HG03575 (cell line): ENCODE results near the gene DIP2C.
"Not testable (repeated sequence)": the region's sequence is repeated elsewhere in the genome, so short reads cannot be mapped to it uniquely, and the experiment has no call there.

Source experiments
- ATAC-seq: cut with Tn5 transposase; IDR thresholded peaks from one replicate; pipeline ENCODE4 v1.9.1; 2021; ENCODE audit not compliant: unreplicated experiment, insufficient number of reproducible peaks, low FRiP score; ENCODE audit errors: extremely low read depth

Gene DIP2C

DNA sequence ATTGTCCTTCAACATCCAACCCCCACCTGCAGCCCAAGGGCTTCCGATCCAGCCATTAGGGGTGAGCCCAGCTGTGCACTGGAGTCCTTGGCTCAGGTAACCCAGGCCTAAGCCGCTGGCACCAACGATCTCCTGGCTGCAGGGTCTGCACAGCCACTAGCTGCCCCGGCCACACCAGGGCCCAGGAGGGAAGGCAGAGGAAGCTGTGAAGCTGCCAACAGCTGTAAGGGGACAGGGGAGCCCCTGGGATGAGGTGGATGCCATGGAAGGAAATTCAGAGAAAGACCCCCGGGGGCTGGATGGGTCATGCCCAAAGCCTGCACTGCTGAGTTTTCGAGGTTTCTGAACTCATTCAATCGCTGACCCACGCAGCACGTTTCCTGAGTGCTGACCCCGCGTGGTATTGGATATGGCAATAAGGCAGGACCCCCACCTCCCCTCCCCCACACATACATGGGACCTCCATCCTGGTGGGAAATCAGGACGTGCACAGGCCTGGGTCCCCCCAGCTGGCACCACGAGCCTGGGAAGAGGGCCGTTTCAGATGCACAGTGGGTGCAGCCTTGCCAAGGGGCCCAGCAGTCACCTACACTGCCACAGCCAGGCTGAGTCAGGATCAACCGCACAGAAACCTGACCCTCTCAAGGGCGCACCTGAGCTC is 170.3 kb downstream of the DIP2C start:
- ATAC-seq = no peak

DNA sequence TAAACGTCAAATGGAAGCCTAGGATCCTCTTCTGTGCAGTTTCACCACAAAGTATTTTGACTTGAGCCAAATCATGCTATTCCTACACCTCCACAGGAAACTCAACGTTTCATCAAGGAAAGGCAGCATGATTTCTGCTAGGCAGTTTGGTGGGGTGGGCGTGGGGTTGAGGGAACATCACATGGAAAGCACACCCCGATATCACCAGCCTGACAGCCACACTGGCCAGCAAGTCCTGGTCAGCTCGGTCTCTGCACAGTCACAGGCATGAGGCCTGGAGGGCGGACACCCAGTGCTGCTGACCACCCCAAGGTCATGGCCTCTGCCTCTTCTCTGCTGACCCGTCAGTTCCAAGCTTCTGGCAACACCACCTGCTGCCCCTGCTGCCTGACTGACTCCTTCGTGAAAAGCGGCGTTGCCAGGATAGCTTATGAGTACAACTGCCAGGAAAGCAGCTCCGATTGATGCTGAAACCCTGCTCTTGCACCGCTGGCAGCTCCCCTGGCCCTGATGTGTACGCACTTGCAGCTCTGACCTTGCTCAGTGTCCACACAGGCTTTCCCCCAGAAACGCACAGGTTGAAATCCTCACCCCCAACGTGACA is 171.5 kb downstream of the DIP2C start:
- ATAC-seq = no peak

DNA sequence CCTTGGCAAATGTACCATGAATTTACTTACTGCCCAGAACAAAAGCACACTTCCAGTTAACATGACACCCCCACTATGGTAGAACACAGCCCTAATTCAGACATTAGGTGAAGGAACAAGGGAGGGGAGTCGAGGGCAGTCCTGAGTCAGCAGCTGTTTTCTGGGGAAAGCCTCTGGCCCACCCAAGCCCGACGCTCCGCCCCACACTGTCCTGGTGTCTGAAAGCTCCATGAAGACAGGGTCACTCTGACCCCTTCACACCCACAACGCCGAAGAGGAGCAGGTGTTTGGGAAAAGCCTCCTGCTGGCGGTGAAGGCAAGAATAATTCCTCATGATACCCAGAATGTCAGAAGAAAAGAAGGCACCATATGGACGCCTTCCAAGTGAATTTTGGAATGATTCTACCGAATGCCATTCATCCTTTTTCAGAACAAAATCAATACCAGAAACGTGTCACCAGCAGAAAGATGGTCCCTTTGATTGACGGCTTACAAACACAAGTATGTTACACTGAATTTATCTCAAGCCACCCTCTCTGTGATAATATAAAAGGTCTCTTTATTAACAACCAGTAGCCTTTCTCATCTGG is 172.1 kb downstream of the DIP2C start:
- no peak for ATAC-seq

DNA sequence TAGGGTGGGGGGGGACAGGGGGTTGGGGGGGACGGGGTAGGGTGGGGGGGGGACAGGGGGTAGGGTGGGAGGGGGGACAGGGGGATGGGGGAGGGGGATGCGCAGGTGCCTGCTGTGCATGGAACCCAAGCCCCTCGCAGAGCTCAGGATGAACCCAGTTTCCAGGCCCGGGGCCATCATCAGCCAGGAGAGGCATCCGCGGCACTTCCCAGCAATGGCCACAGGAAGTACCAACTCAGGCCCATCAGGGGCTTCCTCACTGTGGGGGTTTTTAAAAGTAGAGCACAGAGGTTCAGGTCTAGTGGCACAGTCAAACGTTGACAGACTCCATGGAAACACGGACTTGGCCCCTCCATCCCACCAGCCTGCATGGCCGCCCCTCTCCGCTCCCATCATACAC is 172.7 kb downstream of the DIP2C start:
- ATAC-seq = no peak

DNA sequence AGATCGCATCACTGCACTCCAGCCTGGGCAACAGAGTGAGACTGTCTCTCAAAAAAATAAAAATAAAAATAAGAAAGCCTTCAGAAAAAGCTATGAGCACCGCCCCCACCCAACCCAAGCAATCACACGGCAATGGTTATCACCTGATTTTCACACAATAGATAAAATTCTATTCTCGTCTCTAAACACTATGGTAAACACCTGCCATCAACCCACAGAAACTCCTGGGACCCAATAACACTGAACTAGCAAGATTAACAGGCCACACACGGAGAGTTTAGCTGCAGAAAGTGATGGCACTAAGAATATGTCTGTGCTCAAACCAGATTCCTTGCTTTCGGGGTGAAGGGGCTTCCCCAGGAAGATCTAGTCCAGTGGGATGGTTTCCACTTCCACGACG is 173.8 kb downstream of the DIP2C start:
- no peak for ATAC-seq

DNA sequence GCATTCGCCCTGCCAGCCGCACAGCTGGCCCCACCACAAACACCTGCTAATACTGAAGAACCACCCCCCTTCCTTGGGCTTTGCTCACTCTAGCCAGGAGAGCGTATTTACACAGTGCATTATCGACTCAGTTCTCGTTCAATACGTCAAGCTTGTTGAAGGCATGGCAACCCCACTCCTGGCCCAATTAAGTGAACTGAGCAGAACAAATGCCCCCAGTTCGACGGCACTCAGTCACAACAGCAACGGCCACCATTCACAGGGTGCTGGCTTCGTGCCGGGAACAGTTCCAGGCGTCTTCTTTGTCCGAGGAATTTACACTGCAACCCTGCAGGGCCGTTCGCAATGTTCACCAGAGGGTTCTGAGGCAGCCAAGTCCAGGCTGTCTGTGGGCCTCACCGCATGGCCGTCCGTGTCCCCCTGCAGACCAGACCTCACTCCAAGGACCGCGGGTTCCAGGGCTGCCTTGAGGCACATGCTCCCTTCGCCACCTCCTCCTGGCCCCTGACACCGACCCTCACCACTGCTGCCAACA is 175.3 kb downstream of the DIP2C start:
- no peak for ATAC-seq

DNA sequence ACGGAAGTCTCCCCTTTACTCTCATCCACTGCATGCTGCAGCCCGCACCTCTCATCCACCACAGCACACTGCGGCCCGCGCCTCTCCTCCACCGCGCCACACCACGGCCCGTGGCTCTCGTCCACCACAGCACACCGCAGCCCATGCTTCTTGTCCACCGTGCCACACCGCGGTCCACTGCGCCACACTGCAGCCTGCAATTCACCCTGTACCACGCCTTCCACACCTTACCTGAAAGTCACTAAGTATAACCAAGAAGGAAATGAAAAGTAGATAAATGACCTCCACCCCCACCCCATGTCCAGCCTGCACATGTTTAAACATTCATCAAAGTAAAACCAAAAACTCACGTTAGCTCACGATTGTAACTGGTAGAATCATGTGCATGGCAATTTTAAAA is 176.1 kb downstream of the DIP2C start:
- ATAC-seq = no peak

DNA sequence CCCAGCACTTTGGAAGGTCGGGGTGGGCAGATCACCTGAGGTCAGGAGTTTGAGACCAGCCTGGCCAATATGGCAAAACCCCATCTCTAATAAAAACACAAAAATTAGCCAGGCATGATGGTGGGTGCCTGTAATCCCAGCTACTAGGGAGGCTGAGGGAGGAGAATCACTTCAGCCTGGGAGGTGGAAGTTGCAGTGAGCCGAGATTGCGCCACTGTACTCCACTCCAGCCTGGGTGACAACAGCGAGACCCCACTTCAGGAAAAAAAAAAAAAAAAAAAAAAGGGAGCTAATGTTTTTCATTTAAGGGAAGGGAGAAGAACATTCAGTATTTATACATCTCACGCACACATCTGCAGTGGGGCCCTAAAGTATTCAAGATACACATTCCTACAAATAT is 176.8 kb downstream of the DIP2C start:
- not testable (repeated sequence) for ATAC-seq

DNA sequence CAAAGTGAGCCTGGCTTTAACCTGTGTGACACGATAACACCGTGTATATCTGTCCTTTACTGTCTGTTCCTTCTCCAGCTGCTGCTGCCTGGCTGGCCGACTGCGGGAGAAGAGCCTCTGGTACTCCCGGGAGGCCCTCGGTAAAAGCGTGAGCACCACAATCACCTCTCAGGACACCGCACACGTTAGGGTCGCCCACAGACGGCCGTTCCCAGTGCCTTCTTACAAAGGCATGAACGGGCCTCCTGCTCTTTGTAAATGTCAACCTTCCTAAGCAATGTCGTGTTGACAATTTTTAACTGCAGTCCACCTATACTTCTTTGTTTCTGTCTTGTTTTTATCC is 177.6 kb downstream of the DIP2C start:
- no peak for ATAC-seq

DNA sequence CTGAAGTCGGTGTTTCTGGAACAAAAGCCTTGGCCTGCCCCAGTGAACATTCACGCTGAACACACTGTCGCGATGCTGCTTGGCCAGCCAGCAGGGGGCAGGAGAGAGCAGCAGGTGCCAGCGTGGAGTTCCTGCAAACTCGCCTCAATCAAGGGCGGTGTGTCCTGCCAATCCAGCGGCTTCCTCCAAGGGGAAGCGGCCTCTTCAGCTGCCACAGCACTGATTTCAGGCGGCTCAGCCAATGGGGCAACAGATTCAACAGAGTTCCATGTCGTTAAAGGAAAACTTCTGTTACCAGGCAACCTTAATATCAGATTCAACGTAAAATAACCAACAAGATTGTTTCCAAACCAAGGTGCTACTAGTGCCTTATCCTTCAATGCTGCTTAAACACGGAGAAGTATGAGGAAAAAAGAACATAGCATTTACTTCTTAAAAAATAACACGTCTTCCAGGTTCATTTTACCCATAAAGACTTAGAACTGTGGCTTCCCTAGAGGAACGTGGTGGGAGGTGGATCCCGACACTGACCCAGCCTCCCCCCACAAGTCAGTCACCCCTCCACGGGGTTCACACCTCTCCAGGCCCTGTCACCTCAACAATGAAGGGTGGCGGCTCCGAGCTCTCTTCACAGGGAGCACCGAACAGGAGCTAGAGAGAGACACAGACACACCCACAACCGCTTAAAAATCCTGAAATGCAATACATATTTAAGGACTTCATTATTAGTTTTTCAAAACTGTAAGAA is 178.2 kb downstream of the DIP2C start:
- ATAC-seq = no peak

DNA sequence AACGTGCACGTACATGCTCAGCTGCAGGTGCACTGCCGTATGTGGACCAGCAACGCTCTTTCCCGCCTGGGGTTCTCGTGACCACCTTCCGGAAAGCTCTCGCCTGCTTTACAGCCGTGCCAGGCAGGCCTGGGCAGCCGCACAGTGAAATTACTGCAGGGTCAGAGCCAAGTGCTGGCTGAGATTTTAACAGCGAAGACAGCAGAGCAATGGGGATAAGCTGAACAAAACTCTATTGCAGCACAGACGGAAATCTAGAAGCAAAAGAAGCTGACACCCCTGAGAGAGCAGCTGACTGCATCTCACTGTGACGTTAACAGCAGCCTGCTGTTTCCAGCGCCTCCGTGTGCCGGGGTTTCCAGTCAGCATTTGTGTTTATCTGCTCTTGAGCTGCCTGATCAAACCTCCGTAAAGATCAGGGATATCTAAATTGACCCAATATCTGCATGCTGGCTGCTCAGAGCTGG is 179.0 kb downstream of the DIP2C start:
- ATAC-seq = no peak

DNA sequence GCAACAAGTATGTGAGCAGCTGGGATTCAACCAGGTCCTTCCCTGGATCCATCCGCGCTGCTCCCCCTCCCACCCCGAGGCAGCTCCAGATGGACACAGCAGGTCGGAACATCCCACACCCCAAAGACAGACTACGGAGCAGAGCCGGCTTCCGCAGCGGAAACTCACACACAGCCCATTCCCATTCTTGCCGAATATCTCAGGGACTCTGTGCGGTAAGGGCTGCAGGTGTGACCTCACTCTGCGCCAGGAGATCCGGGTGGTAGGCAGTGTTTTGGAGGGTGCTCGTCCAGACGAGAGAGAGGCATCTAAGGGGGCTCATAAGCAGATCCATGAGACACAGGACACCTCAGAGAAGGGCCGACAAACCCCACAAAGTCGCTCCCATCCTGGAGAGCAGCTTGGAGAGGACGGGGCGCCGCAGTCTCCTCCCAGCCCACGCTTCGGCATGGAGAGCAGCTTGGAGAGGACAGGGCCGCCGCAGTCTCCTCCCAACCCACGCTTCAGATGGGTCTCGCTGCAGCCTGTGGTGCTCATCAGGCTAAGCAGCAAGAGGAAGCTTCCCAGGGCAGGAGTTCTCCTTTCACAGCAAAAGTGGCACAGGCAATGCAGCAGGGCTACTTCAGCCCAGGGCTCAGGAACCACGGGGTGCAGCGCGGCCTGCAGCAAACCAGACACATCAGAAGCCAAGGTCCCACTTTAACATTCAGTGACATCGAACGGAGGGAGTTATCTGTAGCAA is 179.9 kb downstream of the DIP2C start:
- ATAC-seq = no peak

DNA sequence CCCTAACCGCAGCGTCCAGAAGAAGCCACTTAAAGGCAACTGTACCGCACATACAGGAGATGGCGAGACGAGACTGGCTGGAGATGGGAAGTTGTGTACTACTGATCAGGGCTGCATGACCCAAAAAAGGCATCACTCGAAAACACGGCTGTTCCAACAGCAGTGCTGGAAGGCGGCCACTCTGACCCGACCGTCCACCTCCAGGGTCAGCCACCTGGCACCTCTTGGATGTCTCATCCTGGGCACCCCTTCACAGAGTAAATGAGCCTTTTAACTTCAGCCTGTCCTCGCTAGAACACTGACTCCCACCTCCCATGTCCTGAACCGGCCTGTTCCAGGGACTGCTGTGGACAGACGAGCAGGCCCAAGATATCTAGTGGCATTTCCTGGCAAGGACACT is 180.7 kb downstream of the DIP2C start:
- ATAC-seq = no peak

DNA sequence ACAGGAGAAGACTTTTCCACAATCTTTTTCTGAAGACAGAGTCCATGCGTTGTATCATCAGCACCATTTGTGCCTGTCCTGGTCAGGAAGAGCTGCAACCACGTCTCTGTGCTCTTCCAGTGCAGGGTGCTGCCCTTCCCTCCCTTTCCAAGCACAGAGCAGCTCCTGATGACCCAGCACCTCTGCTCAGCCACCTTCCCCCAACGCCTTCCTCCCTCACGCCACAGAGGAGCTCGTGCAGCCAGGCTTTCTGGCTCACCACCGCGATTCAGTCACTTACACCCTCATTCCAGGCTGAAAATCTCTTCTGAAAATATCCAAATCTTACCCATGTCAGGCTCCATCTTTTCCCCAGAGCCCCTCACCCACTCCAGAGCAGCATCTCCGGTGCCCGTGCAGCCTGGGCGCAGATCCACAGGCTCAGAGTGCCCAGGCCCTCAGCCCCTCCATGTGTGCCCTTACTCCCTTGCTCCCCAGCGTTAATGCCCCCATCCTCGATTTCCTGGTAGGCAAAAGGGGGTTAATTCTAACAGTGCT is 181.5 kb downstream of the DIP2C start:
- ATAC-seq = no peak

DNA sequence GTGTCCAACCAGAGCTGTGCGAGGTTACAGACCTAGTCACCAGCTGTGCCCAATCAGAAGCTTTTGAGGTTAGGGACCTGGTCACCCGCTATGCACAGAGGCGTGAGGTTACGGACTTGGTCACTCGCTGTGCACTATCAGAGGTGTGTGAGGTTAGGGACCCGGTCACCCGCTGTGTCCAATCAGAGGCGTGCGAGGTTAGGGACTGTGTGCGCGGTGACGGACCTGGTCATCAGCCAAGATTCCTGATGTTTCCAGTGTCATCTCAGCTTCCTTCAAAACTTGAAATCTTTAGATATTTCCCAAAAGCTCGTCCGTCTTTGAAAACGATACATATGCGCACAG is 182.1 kb downstream of the DIP2C start:
- no peak for ATAC-seq

DNA sequence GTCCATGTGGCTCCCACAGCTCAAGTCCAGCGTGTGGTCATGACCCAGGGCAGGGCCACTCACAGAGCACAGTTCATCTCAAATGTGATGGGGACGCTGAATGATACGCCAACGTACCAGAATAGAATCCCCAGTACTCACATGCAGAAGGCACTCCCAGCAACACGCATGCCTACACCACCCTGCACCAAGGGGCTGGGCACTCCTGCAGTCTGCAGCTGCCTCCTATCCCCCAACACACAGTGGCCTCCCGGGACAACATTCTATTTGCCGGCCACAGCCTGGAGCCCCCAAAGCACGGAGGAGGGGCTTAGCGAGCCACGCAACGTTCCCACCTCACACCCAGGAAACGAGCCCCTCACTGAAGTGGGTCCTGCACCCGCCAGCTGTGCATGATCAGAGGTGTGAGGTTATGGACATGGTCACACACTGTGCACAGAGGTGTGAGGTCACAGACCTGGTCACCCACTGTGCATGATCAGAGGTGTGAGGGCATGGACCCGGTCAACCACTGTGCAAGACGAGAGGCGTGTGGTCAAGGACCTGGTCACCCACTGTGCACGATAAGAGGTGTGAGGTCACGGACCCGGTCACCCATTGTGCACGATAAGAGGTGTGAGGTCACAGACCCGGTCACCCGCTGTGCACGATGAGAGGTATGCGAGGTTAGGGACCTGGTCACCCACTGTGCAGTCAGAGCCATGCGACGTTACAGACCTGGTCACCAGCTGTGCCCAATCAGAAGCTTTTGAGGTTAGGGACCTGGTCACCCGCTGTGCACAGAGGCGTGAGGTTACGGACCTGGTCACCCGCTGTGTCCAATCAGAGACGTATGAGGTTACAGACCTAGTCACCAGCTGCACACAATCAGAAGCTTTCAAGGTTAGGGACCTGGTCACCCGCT is 182.8 kb downstream of the DIP2C start:
- ATAC-seq = no peak

DNA sequence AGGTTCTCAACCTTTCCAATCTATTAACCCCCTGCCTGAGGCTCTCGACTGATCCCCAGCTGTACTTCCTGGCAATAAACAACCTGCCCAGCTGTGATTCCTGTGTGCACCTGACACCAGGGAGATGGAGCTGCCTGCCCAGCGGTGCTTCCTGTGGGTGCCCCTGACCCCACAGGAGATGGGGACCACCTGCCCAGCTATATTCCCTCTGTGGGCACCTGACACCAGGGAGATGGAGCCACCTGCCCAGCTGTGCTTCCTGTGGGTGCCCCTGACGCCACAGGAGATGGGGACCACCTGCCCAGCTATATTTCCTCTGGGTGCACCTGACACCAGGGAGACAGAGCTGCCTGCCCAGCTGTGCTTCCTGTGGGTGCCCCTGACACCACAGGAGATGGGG is 184.0 kb downstream of the DIP2C start:
- ATAC-seq = no peak

DNA sequence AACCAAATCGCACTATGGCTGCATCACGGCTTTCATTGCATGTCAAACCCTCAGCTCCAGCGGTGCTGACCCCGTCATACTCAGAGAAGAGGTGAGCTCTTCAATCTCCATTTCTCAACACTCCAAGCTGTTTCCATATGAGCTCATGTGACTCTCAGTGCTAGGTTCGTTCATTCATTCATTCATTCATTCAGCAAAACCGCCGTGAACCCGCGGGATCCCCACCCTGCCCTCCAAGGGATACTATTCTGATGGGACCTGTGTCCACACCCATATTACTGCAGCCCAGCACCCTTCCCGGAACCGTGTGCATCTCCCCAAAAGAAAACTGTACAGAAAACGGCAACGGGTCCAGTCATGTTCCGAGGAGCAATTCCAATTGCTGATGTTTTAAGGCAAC is 184.7 kb downstream of the DIP2C start:
- no peak for ATAC-seq
